ENCODE measurements around the gene NBEAL2.

NBEAL2 gene

GRCh38 chr3:47003461-47004368 lies 24.2 kb downstream of the NBEAL2 start:
- no peak overlapping the region for H3K4me3 ChIP-seq (ENCODE audit: extremely low read depth, insufficient read depth, low read length, poor library complexity, severe bottlenecking)
- H3K36me3 ChIP-seq (ENCODE audit: control insufficient read depth, insufficient read depth, low read length): no peaks in the 10 kb centered on the region
- peaks cover 8% of the 10 kb centered on the region for H3K4me1 ChIP-seq (ENCODE audit: control insufficient read depth, insufficient read depth, low read length, poor library complexity, severe bottlenecking)
- no peak overlapping the region for H3K27ac ChIP-seq (ENCODE audit: low read depth, low read length, severe bottlenecking)
- no peaks in the 10 kb centered on the region for H3K9me3 ChIP-seq (ENCODE audit: control insufficient read depth, low read length)
- WGBS, 2 experiments (ENCODE audit: insufficient coverage in 2 of 2): 97% methylated on average over 18 to 22 of the region's 27 CpGs

DNA sequence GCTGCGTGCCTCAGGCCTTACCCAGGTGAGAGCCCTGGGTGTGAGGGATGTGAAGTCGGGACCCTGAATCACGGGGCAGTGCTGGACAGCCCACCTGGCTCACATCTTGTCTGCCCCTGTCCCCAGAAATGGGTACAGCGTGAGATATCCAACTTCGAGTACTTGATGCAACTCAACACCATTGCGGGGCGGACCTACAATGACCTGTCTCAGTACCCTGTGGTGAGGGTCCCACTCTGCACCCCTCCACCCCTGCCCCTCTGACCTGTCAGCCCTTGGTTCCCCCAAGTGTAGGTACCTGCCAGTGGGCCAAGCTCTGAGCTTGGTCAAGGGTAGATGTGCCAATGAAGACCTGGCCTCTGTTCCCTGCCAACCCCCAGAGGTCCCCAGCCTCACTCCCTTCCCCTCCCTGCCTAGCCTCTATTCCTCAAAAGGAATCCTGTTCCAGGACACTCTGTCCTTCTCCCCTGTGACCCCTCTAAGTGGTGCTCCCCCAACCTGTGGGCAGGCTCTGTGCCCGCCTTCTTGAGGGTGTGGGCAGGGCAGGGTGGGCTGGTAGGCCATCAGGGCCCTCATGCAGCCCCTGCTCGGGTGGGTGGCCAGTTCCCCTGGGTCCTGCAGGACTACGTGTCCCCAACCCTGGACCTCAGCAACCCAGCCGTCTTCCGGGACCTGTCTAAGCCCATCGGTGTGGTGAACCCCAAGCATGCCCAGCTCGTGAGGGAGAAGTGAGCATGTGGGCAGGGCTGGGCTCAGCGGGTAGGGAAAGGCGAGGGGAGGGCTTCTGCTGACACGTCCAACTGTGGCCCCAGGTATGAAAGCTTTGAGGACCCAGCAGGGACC lies 25.1 kb downstream of the NBEAL2 start:
- 92 to 94% methylated on average over 14 to 17 of the region's 17 CpGs for WGBS, 2 experiments (ENCODE audit: insufficient coverage in 2 of 2)
- H3K4me1 ChIP-seq (ENCODE audit: control insufficient read depth, insufficient read depth, low read length, poor library complexity, severe bottlenecking): peaks cover 5% of the 10 kb centered on the region
- H3K27ac ChIP-seq (ENCODE audit: low read depth, low read length, severe bottlenecking): no peak overlapping the region
- H3K4me3 ChIP-seq (ENCODE audit: extremely low read depth, insufficient read depth, low read length, poor library complexity, severe bottlenecking): no peak overlapping the region
- no peaks in the 10 kb centered on the region for H3K36me3 ChIP-seq (ENCODE audit: control insufficient read depth, insufficient read depth, low read length)
- H3K9me3 ChIP-seq (ENCODE audit: control insufficient read depth, low read length): no peaks in the 10 kb centered on the region

GRCh38 chr3:47005212-47006144 lies 26.0 kb downstream of the NBEAL2 start:
- 88 to 94% methylated on average over 27 to 32 of the region's 32 CpGs for WGBS, 2 experiments (ENCODE audit: insufficient coverage in 2 of 2)

DNA sequence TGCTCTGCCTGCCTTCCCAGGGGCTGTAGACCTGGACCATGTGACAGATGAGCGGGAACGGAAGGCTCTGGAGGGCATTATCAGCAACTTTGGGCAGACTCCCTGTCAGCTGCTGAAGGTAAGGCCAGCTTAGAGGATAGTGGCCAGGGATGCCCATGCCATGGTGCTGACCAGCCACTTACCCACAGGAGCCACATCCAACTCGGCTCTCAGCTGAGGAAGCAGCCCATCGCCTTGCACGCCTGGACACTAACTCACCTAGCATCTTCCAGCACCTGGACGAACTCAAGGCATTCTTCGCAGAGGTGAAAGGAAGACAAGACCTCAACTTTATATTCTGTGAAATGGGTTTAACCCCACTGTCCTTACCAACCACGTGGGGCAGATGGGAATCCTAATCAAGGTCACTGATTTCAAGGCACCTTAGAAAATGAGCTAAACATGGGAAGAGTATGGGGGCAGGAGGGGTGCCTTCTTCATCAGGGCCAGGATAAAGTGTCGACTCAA lies 26.7 kb downstream of the NBEAL2 start:
- H3K4me1 ChIP-seq (ENCODE audit: control insufficient read depth, insufficient read depth, low read length, poor library complexity, severe bottlenecking): peaks cover 5% of the 10 kb centered on the region
- no peak overlapping the region for H3K27ac ChIP-seq (ENCODE audit: low read depth, low read length, severe bottlenecking)
- no peaks in the 10 kb centered on the region for H3K36me3 ChIP-seq (ENCODE audit: control insufficient read depth, insufficient read depth, low read length)
- WGBS, 2 experiments (ENCODE audit: insufficient coverage in 2 of 2): 91 to 94% methylated on average over 6 to 8 of the region's 9 CpGs
- H3K4me3 ChIP-seq (ENCODE audit: extremely low read depth, insufficient read depth, low read length, poor library complexity, severe bottlenecking): no peak overlapping the region
- H3K9me3 ChIP-seq (ENCODE audit: control insufficient read depth, low read length): no peaks in the 10 kb centered on the region

More at GRCh38 chr3:47005212-47006144, 26.0 kb downstream of the NBEAL2 start:
- Histone ChIP-seq H3K4me1 (ENCODE audit: control insufficient read depth, insufficient read depth, low read length, poor library complexity, severe bottlenecking) (peaks cover 7% of the 10 kb centered on the region), H3K9me3 (ENCODE audit: control insufficient read depth, low read length) (no peaks in the 10 kb centered on the region), H3K36me3 (ENCODE audit: control insufficient read depth, insufficient read depth, low read length) (no peaks in the 10 kb centered on the region), H3K27ac (ENCODE audit: low read depth, low read length, severe bottlenecking) (no peak overlapping the region), H3K4me3 (ENCODE audit: extremely low read depth, insufficient read depth, low read length, poor library complexity, severe bottlenecking) (no peak overlapping the region)

DNA sequence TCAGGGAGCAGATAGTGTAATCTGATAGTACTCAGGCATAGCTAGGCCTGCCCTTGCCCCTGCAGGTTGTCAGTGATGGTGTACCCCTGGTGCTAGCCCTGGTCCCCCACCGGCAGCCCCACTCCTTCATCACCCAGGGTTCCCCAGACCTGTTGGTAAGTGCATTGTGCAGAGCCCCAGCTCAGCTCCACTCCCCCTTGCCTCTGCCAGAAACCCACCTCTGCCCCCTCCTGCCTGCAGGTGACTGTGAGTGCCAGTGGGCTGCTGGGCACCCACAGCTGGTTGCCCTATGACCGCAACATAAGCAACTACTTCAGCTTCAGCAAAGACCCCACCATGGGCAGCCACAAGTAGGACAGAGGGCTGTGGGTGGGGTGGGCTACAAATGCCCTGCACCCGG lies 27.5 kb downstream of the NBEAL2 start:
- no peaks in the 10 kb centered on the region for H3K9me3 ChIP-seq (ENCODE audit: control insufficient read depth, low read length)
- no peaks in the 10 kb centered on the region for H3K36me3 ChIP-seq (ENCODE audit: control insufficient read depth, insufficient read depth, low read length)
- H3K4me1 ChIP-seq (ENCODE audit: control insufficient read depth, insufficient read depth, low read length, poor library complexity, severe bottlenecking): peaks cover 5% of the 10 kb centered on the region
- 90% methylated on average over 1 of the region's 3 CpGs; no CpG with 5 or more reads in 1 of the 2 experiments for WGBS, 2 experiments (ENCODE audit: insufficient coverage in 2 of 2)
- H3K27ac ChIP-seq (ENCODE audit: low read depth, low read length, severe bottlenecking): no peak overlapping the region
- no peak overlapping the region for H3K4me3 ChIP-seq (ENCODE audit: extremely low read depth, insufficient read depth, low read length, poor library complexity, severe bottlenecking)

- WGBS, 2 experiments (ENCODE audit: insufficient coverage in 2 of 2): 94 to 96% methylated on average over 15 of the region's 16 CpGs
- Histone ChIP-seq H3K4me1 (ENCODE audit: control insufficient read depth, insufficient read depth, low read length, poor library complexity, severe bottlenecking) (peaks cover 5% of the 10 kb centered on the region), H3K36me3 (ENCODE audit: control insufficient read depth, insufficient read depth, low read length) (no peaks in the 10 kb centered on the region), H3K9me3 (ENCODE audit: control insufficient read depth, low read length) (no peaks in the 10 kb centered on the region), H3K27ac (ENCODE audit: low read depth, low read length, severe bottlenecking) (no peak overlapping the region), H3K4me3 (ENCODE audit: extremely low read depth, insufficient read depth, low read length, poor library complexity, severe bottlenecking) (no peak overlapping the region)
Measured at GRCh38 chr3:47007482-47008233, 28.2 kb downstream of the NBEAL2 start.

- 95 to 99% methylated on average over 8 to 10 of the region's 13 CpGs for WGBS, 2 experiments (ENCODE audit: insufficient coverage in 2 of 2)
- no peak overlapping the region for H3K4me3 ChIP-seq (ENCODE audit: extremely low read depth, insufficient read depth, low read length, poor library complexity, severe bottlenecking)
Measured at GRCh38 chr3:47008234-47008796, 28.8 kb downstream of the NBEAL2 start.

GRCh38 chr3:47008851-47009224 lies 29.4 kb downstream of the NBEAL2 start:
- H3K4me1 ChIP-seq (ENCODE audit: control insufficient read depth, insufficient read depth, low read length, poor library complexity, severe bottlenecking): peaks cover 5% of the 10 kb centered on the region
- 47 to 63% methylated on average over 9 of the region's 23 CpGs for WGBS, 2 experiments (ENCODE audit: insufficient coverage in 2 of 2)
- H3K9me3 ChIP-seq (ENCODE audit: control insufficient read depth, low read length): no peaks in the 10 kb centered on the region
- H3K36me3 ChIP-seq (ENCODE audit: control insufficient read depth, insufficient read depth, low read length): no peaks in the 10 kb centered on the region
- H3K27ac ChIP-seq (ENCODE audit: low read depth, low read length, severe bottlenecking): no peak overlapping the region
- H3K4me3 ChIP-seq (ENCODE audit: extremely low read depth, insufficient read depth, low read length, poor library complexity, severe bottlenecking): peak overlapping the region; percentile 28

More at GRCh38 chr3:47008234-47008796, 28.8 kb downstream of the NBEAL2 start:
- Histone ChIP-seq H3K9me3 (ENCODE audit: control insufficient read depth, low read length) (no peaks in the 10 kb centered on the region), H3K27ac (ENCODE audit: low read depth, low read length, severe bottlenecking) (no peak overlapping the region), H3K4me1 (ENCODE audit: control insufficient read depth, insufficient read depth, low read length, poor library complexity, severe bottlenecking) (peaks cover 5% of the 10 kb centered on the region), H3K36me3 (ENCODE audit: control insufficient read depth, insufficient read depth, low read length) (no peaks in the 10 kb centered on the region)

DNA sequence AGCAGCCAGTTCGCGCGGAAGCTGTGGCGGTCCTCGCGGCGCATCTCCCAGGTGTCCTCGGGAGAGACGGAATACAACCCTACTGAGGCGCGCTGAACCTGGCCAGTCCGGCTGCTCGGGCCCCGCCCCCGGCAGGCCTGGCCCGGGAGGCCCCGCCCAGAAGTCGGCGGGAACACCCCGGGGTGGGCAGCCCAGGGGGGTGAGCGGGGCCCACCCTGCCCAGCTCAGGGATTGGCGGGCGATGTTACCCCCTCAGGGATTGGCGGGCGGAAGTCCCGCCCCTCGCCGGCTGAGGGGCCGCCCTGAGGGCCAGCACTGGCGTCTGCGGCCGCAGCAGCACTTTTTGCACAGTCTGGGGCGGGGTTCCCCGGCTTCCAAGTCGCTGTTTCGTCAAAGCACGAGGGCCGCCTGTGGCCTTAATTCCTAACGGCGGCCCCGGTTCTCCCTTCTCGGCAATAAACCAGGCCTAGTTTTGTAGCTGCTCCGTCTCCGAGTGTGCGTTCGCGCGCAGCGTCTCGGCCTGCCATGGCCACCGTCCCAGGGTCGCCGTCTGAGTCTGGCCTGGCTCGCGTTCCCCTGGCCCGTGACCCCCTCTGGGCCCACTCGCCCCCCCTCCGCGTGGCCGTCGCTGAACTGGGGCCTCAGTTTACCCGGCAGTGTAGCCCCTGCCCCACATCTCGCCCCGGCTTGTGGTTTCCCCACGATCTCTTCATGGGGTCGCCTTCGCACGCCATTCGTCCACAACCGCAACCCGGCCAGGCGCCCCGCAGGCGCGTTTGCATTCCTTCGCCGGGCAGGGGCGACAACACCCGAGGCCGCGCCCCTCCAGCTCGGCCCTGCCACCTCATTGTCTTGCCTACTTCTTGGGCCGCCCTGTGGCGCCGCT lies 30.0 kb downstream of the NBEAL2 start:
- H3K4me3 ChIP-seq (ENCODE audit: extremely low read depth, insufficient read depth, low read length, poor library complexity, severe bottlenecking): peak overlapping the region; percentile 28
- no peaks in the 10 kb centered on the region for H3K9me3 ChIP-seq (ENCODE audit: control insufficient read depth, low read length)
- peaks cover 5% of the 10 kb centered on the region for H3K4me1 ChIP-seq (ENCODE audit: control insufficient read depth, insufficient read depth, low read length, poor library complexity, severe bottlenecking)
- WGBS, 2 experiments (ENCODE audit: insufficient coverage in 2 of 2): 20 to 27% methylated on average over 61 to 80 of the region's 85 CpGs
- H3K27ac ChIP-seq (ENCODE audit: low read depth, low read length, severe bottlenecking): peak overlapping the region; percentile 91
- peaks cover 3% of the 10 kb centered on the region for H3K36me3 ChIP-seq (ENCODE audit: control insufficient read depth, insufficient read depth, low read length)
